Cardiac muscle cell (in vitro differentiated cells and primary cell): ENCODE results near the gene FYB1. TPM values are rescaled to one million over a fixed set of nuclear protein-coding genes. Genes with fewer than 3 reads are reported as not detected.

ENCODE experiments used
- DNase-seq, 2 donors: peaks; one replicate each; pipeline versions ENCODE4 v3.0.0 to v3.0.0-alpha.2; 2010 to 2017; ENCODE audit warnings: low read depth in 1 of 2, low spot score in 1 of 2
- H3K27ac ChIP-seq: fragments of 200-600 bp; sonication (generic); 2 replicates; pipeline ENCODE4 v1.5.1; 2016
- H3K27me3 ChIP-seq: fragments of 200-600 bp; sonication (generic); 2 replicates; pipeline ENCODE4 v1.6.0; 2016; ENCODE audit warnings: control low read depth
- H3K36me3 ChIP-seq: fragments of 200-600 bp; sonication (generic); 2 replicates; pipeline ENCODE4 v1.5.1; 2016; ENCODE audit warnings: control low read depth
- H3K4me1 ChIP-seq: fragments of 200-600 bp; sonication (generic); 2 replicates; pipeline ENCODE4 v1.8.1; 2017; ENCODE audit warnings: low read depth, mild to moderate bottlenecking, mixed run types
- H3K4me3 ChIP-seq: fragments of 200-600 bp; sonication (generic); 2 replicates; pipeline ENCODE4 v1.5.1; 2016; ENCODE audit warnings: mild to moderate bottlenecking
- H3K9me3 ChIP-seq: fragments of 200-600 bp; sonication (generic); 2 replicates; pipeline ENCODE4 v1.5.1; 2017; ENCODE audit warnings: low read depth, mild to moderate bottlenecking, control low read depth
- CTCF ChIP-seq: IDR thresholded peaks from 2 replicates; pipeline ENCODE4 v1.5.1; 2012; ENCODE audit warnings: low read depth, mild to moderate bottlenecking, low read length
- polyA plus RNA-seq: library from polyadenylated mRNA; unstranded; fragments of >200 nt; fragmentation: Nextera tagmentation; extraction: Ambion mirVana; gene quantifications from 2 replicates; pipeline ENCODE4 v1.2.1, GENCODE V29; 2016
- total RNA-seq: library from RNA; depleted of rRNA; stranded (reverse); fragments of >200 nt; gene quantifications from 2 replicates; pipeline ENCODE4 v1.2.3, GENCODE V29; 2016

FYB1 gene
- total and polyA plus RNA-seq, 2 experiments from 2014 or later, result not detected

- H3K27me3 ChIP-seq, result no peaks in the 10 kb centered on the region
- no peak overlapping the region for H3K4me3 ChIP-seq
- no peaks in the 10 kb centered on the region for H3K36me3 ChIP-seq
- no peak for DNase-seq
- no peak overlapping the region for H3K27ac ChIP-seq
- H3K9me3 ChIP-seq, result no peaks in the 10 kb centered on the region
- no peaks in the 10 kb centered on the region for H3K4me1 ChIP-seq
- no peak for TF ChIP-seq CTCF
Observed at GRCh38 chr5:39176759-39177630, 42.4 kb downstream of the FYB1 start.

GRCh38 chr5:39175273-39175955 is 43.9 kb downstream of the FYB1 start:
- no peak for DNase-seq
- Histone ChIP-seq H3K9me3 (no peaks in the 10 kb centered on the region), H3K36me3 (no peaks in the 10 kb centered on the region), H3K4me1 (no peaks in the 10 kb centered on the region), H3K27me3 (no peaks in the 10 kb centered on the region), H3K4me3 (no peak overlapping the region), H3K27ac (no peak overlapping the region)
- no peak for TF ChIP-seq CTCF

- no peak for TF ChIP-seq CTCF
- H3K27ac ChIP-seq, result no peak overlapping the region
- DNase-seq, result no peak
- no peaks in the 10 kb centered on the region for H3K4me1 ChIP-seq
- no peaks in the 10 kb centered on the region for H3K36me3 ChIP-seq
- H3K9me3 ChIP-seq, result no peaks in the 10 kb centered on the region
- no peak overlapping the region for H3K4me3 ChIP-seq
- no peaks in the 10 kb centered on the region for H3K27me3 ChIP-seq
Observed at GRCh38 chr5:39173069-39173468, 46.3 kb downstream of the FYB1 start.

- H3K27me3 ChIP-seq, result no peaks in the 10 kb centered on the region
- no peaks in the 10 kb centered on the region for H3K4me1 ChIP-seq
- H3K27ac ChIP-seq, result no peak overlapping the region
- H3K4me3 ChIP-seq, result no peak overlapping the region
- no peaks in the 10 kb centered on the region for H3K9me3 ChIP-seq
- TF ChIP-seq CTCF, result no peak
- DNase-seq, result no peak
- H3K36me3 ChIP-seq, result no peaks in the 10 kb centered on the region
Observed at GRCh38 chr5:39172593-39172992, 46.8 kb downstream of the FYB1 start.

GRCh38 chr5:39171647-39172046 is 47.7 kb downstream of the FYB1 start:
- Histone ChIP-seq H3K27me3 (no peaks in the 10 kb centered on the region), H3K4me3 (no peak overlapping the region), H3K9me3 (no peaks in the 10 kb centered on the region), H3K4me1 (no peaks in the 10 kb centered on the region), H3K27ac (no peak overlapping the region), H3K36me3 (no peaks in the 10 kb centered on the region)
- DNase-seq, result no peak
- TF ChIP-seq CTCF, result no peak
